ENCODE results near the gene XPO5.
"Not testable (repeated sequence)": the region's sequence is repeated elsewhere in the genome, so short reads cannot be mapped to it uniquely, and the experiment has no call there.

Gene XPO5

GRCh38 chr6:43544461-43544860 is 31.4 kb downstream of the XPO5 start:
- H2AFZ ChIP-seq (ENCODE audit: low read depth), result no peak overlapping the region
- H3K4me3 ChIP-seq (IDR thresholded peaks at IDR 0.05; ENCODE audit: insufficient read depth, low read depth, low read length), result no peak overlapping the region
- peaks cover 15% of the 10 kb centered on the region for H3K4me1 ChIP-seq (ENCODE audit: low read depth, poor library complexity, severe bottlenecking)
- no peak for TF ChIP-seq CTCF (conservative IDR thresholded peaks at IDR 0.05; ENCODE audit: low read depth, low read length)
- H3K4me2 ChIP-seq, result no peak overlapping the region
- peaks cover 19% of the 10 kb centered on the region; the same call in 1 of the 2 replicates for H3K36me3 ChIP-seq (ENCODE audit: insufficient read depth)
- no peaks in the 10 kb centered on the region for H4K20me1 ChIP-seq (ENCODE audit: insufficient read depth)
- no peaks in the 10 kb centered on the region for H3K79me2 ChIP-seq (ENCODE audit: insufficient read depth, low read depth)
- H3K27me3 ChIP-seq (ENCODE audit: insufficient read depth, low read depth), result no peaks in the 10 kb centered on the region
- no peak overlapping the region; the same call in 1 of the 2 replicates for H3K27ac ChIP-seq
- H3K9ac ChIP-seq, result no peak overlapping the region

DNA sequence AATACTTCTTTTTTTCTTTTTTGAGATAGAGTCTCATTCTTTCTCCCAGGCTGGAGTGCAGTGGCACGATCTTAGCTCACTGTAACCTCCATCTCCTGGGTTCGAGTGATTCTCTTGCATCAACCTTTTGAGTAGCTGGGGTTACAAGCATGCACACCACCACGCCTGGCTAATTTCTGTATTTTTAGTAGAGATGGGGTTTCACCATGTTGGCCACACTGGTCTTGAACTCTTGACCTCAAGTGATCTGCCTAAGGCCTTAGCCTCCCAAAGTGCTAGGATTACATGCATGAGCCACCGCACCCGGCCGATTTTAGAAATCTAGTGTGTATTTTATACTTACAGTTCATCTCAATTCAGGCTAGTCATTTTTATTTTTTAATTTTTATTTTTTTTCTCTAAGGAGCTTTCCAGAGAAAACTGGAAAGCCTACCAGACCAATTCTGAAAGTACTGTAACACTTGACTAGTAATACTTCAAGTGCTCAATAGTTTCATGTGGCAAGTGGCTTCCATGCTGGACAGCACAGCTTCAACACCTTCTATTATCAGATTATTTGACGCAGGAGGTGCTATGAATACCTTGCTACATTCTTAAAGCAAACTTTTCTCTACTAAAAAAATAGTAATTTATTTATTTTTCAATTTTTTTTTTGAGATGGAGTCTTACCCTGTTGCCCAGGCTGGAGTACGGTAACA is 33.9 kb downstream of the XPO5 start:
- Histone ChIP-seq H3K4me1 (ENCODE audit: low read depth, poor library complexity, severe bottlenecking) (peaks cover 15% of the 10 kb centered on the region), H3K36me3 (ENCODE audit: insufficient read depth) (peaks cover 19% of the 10 kb centered on the region; the same call in 1 of the 2 replicates)
- no peak for TF ChIP-seq CTCF (conservative IDR thresholded peaks at IDR 0.05; ENCODE audit: low read depth, low read length)

GRCh38 chr6:43540507-43540906 is 35.3 kb downstream of the XPO5 start:
- H3K4me1 ChIP-seq (ENCODE audit: low read depth, poor library complexity, severe bottlenecking), result peaks cover 10% of the 10 kb centered on the region
- no peak overlapping the region for H3K27ac ChIP-seq
- TF ChIP-seq CTCF (conservative IDR thresholded peaks at IDR 0.05; ENCODE audit: low read depth, low read length), result no peak
- no peak overlapping the region for H3K9ac ChIP-seq
- no peaks in the 10 kb centered on the region for H3K79me2 ChIP-seq (ENCODE audit: insufficient read depth, low read depth)
- peaks cover 14% of the 10 kb centered on the region; the same call in 1 of the 2 replicates for H3K36me3 ChIP-seq (ENCODE audit: insufficient read depth)
- H3K4me3 ChIP-seq (IDR thresholded peaks at IDR 0.05; ENCODE audit: insufficient read depth, low read depth, low read length), result no peak overlapping the region
- no peaks in the 10 kb centered on the region for H3K27me3 ChIP-seq (ENCODE audit: insufficient read depth, low read depth)
- H3K4me2 ChIP-seq, result no peak overlapping the region
- no peak overlapping the region for H2AFZ ChIP-seq (ENCODE audit: low read depth)
- H4K20me1 ChIP-seq (ENCODE audit: insufficient read depth), result no peaks in the 10 kb centered on the region

More for the DNA sequence above, 33.9 kb downstream of the XPO5 start:
- Histone ChIP-seq H2AFZ (ENCODE audit: low read depth) (no peak overlapping the region), H4K20me1 (ENCODE audit: insufficient read depth) (no peaks in the 10 kb centered on the region), H3K4me2 (no peak overlapping the region), H3K27ac (no peak overlapping the region), H3K27me3 (ENCODE audit: insufficient read depth, low read depth) (no peaks in the 10 kb centered on the region), H3K4me3 (IDR thresholded peaks at IDR 0.05; ENCODE audit: insufficient read depth, low read depth, low read length) (no peak overlapping the region), H3K9ac (no peak overlapping the region), H3K79me2 (ENCODE audit: insufficient read depth, low read depth) (no peaks in the 10 kb centered on the region)

- H2AFZ ChIP-seq (ENCODE audit: low read depth); H4K20me1 ChIP-seq (ENCODE audit: insufficient read depth); H3K79me2 ChIP-seq (ENCODE audit: insufficient read depth, low read depth); H3K4me2 ChIP-seq; H3K4me1 ChIP-seq (ENCODE audit: low read depth, poor library complexity, severe bottlenecking); H3K9ac ChIP-seq; H3K4me3 ChIP-seq (IDR thresholded peaks at IDR 0.05; ENCODE audit: insufficient read depth, low read depth, low read length); H3K27ac ChIP-seq; H3K27me3 ChIP-seq (ENCODE audit: insufficient read depth, low read depth): not testable (repeated sequence)
- H3K36me3 ChIP-seq (ENCODE audit: insufficient read depth), result peaks cover 10% of the 10 kb centered on the region; the same call in 1 of the 2 replicates
Measured at GRCh38 chr6:43539409-43539808, 36.4 kb downstream of the XPO5 start.

DNA sequence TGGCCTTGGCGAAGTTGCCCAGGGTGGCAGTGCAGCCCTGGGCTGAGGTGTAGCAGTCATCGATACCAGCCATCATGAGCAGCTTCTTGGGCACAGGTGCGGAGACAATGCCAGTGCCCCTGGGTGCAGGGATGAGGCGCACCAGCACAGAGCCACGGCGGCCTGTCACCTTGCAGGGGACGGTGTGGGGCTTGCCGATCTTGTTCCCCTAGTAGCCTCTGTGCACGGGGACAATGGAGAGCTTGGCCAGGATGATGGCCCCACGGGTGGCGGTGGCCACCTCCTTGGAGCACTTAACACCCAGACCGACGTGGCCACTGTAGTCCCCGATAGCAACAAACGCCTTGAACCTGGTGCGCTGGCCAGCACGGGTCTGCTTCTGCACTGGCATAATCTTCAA is 36.9 kb downstream of the XPO5 start:
- not testable (repeated sequence) for H3K4me1 ChIP-seq (ENCODE audit: low read depth, poor library complexity, severe bottlenecking); H3K27ac ChIP-seq; H4K20me1 ChIP-seq (ENCODE audit: insufficient read depth); H2AFZ ChIP-seq (ENCODE audit: low read depth); H3K9ac ChIP-seq; H3K4me3 ChIP-seq (IDR thresholded peaks at IDR 0.05; ENCODE audit: insufficient read depth, low read depth, low read length); H3K36me3 ChIP-seq (ENCODE audit: insufficient read depth); H3K4me2 ChIP-seq; H3K27me3 ChIP-seq (ENCODE audit: insufficient read depth, low read depth); H3K79me2 ChIP-seq (ENCODE audit: insufficient read depth, low read depth)
